Stimulated activated CD8-positive, alpha-beta memory T cell treated with anti-CD3 and anti-CD28 coated beads, Interleukin-2, amount 100 ng/mL, for 48 hours (primary cell): ENCODE results near the gene GRAMD1A.
"Not testable (repeated sequence)": the region's sequence is repeated elsewhere in the genome, so short reads cannot be mapped to it uniquely, and the experiment has no call there.

Experiments
- DNase-seq, 2 donors: peaks; one replicate each; pipeline ENCODE4 v3.0.0-alpha.2; 2020; ENCODE audit warnings: low read depth in 2 of 2

Gene GRAMD1A

GRCh38 chr19:35018379-35018778 is 18.3 kb downstream of the GRAMD1A start:
- no peak for DNase-seq

- DNase-seq = no peak
Measured at GRCh38 chr19:35019144-35019543, 19.0 kb downstream of the GRAMD1A start.

- DNase-seq = no peak
Measured at GRCh38 chr19:35021016-35021415, 20.9 kb downstream of the GRAMD1A start.

GRCh38 chr19:35021596-35021995 is 21.5 kb downstream of the GRAMD1A start:
- no peak for DNase-seq

- DNase-seq = no peak
Measured at GRCh38 chr19:35022460-35022859, 22.3 kb downstream of the GRAMD1A start.

GRCh38 chr19:35023428-35023827 is 23.3 kb downstream of the GRAMD1A start:
- no peak for DNase-seq

- no peak for DNase-seq
Measured at GRCh38 chr19:35024095-35024494, 24.0 kb downstream of the GRAMD1A start.

- DNase-seq = no peak
Measured at GRCh38 chr19:35025969-35026368, 25.8 kb downstream of the GRAMD1A start.

- DNase-seq = no peak
Measured at GRCh38 chr19:35026418-35026817, 26.3 kb downstream of the GRAMD1A start.

- no peak for DNase-seq
Measured at GRCh38 chr19:35027009-35027408, 26.9 kb downstream of the GRAMD1A start.

GRCh38 chr19:35027851-35028599 is 27.9 kb downstream of the GRAMD1A start:
- no peak for DNase-seq

- not testable (repeated sequence) for DNase-seq
Measured at GRCh38 chr19:35028600-35028885, 28.4 kb downstream of the GRAMD1A start.

GRCh38 chr19:35029275-35029736 is 29.2 kb downstream of the GRAMD1A start:
- DNase-seq = not testable (repeated sequence)

- no peak for DNase-seq
Measured at GRCh38 chr19:35029737-35030256, 29.7 kb downstream of the GRAMD1A start.

- peak; percentile 64 to 68 for DNase-seq
Measured at GRCh38 chr19:35030257-35031071, 30.3 kb downstream of the GRAMD1A start, which contains the start of gene SCN1B. Gene SCN1B (plus strand): TSS chr19:35030470. CDS start chr19:35030821, 351 bp downstream.

- DNase-seq = no peak
Measured at GRCh38 chr19:35031072-35031881, 31.2 kb downstream of the GRAMD1A start.

- DNase-seq = no peak
Measured at GRCh38 chr19:35032356-35032865, 32.3 kb downstream of the GRAMD1A start.

GRCh38 chr19:35033067-35034004 is 33.2 kb downstream of the GRAMD1A start:
- DNase-seq = no peak

- no peak for DNase-seq
Measured at GRCh38 chr19:35034005-35034502, 33.9 kb downstream of the GRAMD1A start.
